Effector CD4-positive, alpha-beta T cell (primary cell): ENCODE measurements around the gene ATG3.
"Not testable (repeated sequence)": the region's sequence is repeated elsewhere in the genome, so short reads cannot be mapped to it uniquely, and the experiment has no call there.

Experiments used
- DNase-seq: peaks from one replicate; pipeline ENCODE4 v3.0.0-alpha.2; 2020

ATG3 gene

GRCh38 chr3:112497897-112498548 is 63.7 kb downstream of the ATG3 start:
- DNase-seq = no peak

GRCh38 chr3:112496366-112497067 is 65.2 kb downstream of the ATG3 start:
- no peak for DNase-seq

- DNase-seq = not testable (repeated sequence)
These were observed 67.4 kb downstream of the ATG3 start for GRCh38 chr3:112494448-112494767.

GRCh38 chr3:112492124-112492523 is 69.6 kb downstream of the ATG3 start:
- DNase-seq = no peak

GRCh38 chr3:112491373-112491772 is 70.4 kb downstream of the ATG3 start:
- DNase-seq = no peak

GRCh38 chr3:112489674-112490479 is 71.9 kb downstream of the ATG3 start:
- DNase-seq = no peak

- DNase-seq = no peak
These were observed 74.8 kb downstream of the ATG3 start for GRCh38 chr3:112486811-112487505.

GRCh38 chr3:112484352-112484751 is 77.4 kb downstream of the ATG3 start:
- no peak for DNase-seq

- DNase-seq = no peak
These were observed 79.1 kb downstream of the ATG3 start for GRCh38 chr3:112482675-112483074.
